HG02973 (cell line): ENCODE results near the gene COMTD1.

Experiments
- ATAC-seq: cut with Tn5 transposase; IDR thresholded peaks from one replicate; pipeline ENCODE4 v1.9.1; 2021; ENCODE audit warnings: moderate library complexity; ENCODE audit not compliant: unreplicated experiment

COMTD1 gene

DNA sequence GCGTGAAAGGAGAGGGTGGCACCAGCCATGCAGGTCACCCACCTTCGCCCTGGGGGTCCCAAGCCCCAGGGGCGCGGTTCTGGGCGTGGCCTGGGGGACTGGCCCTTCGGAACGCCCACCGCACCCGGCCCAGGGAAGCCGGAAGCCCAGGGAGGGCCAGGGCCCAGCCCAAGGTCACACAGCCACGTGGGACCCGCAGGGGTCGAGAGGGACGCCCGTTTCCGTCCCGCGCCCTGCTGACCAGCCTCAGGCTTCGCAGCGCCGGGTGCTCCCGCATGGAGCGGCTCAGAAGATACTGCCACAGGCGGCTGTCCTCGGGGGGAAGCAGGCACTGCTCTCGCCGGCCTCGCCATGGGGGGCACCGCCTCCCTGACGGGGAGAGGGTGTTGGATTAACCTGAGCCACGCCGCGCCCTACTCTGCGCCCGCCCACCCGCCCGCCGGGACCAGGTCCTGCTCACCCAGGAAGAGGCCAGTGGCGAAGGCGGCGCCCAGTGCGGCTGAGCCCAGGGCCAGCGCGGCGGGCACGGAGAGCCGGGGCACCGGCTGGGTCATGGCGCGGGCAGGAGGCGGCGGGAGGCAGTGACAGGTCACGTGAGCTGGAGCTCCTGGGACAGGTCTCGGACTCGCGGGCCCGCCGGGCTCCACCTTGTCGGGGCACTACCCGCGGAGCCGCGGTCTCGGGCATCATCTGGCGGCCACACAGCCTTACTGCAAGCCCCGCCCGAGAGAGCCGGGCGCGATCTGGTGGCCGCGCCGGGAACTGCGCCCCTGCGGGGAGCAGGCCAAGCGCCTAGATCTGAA, at the start of gene COMTD1:
Gene COMTD1 (minus strand): TSS at position 583 of the 803 bp plus-strand sequence. CDS start 29 bp downstream, at position 554.
- ATAC-seq = peak; percentile 63

DNA sequence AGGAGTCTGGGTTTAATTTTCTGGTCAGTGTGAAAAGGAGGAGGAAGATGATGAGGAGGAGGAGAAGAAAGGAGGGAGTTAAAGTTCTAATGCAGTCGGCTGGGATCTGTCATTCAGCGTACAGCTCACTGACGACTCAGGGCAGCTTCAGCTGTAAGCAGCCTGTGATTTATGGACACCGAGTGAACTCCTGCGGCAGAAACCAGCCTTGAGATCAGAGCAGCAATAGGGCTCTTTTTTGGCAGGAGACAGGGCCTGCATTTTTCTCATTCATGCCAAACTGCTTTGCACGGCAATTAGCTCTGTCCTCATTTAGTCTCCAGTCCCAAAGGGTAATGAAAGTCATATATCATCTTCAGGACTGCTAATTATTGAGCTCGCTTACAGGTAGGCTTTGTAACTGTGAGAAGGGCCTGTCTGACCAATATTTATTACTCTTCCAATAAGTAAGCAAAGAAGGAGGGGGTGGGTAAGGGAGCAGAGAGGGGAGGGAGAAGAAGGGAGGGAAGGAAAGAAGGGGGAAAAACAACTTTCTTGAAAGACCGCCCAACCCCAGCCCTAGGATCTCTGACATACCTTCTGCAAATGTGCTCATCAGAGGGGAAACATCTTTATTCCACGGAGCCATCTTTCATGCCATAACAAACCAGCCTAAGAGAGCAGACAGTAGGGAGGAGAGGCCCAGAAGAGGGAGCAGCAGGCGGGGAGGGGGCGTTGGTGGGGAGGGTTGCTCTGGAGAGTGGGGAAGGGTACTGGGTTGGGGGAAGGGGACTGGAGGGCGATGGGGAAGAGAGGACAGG, 48.1 kb upstream of the COMTD1 start:
- ATAC-seq = no peak

DNA sequence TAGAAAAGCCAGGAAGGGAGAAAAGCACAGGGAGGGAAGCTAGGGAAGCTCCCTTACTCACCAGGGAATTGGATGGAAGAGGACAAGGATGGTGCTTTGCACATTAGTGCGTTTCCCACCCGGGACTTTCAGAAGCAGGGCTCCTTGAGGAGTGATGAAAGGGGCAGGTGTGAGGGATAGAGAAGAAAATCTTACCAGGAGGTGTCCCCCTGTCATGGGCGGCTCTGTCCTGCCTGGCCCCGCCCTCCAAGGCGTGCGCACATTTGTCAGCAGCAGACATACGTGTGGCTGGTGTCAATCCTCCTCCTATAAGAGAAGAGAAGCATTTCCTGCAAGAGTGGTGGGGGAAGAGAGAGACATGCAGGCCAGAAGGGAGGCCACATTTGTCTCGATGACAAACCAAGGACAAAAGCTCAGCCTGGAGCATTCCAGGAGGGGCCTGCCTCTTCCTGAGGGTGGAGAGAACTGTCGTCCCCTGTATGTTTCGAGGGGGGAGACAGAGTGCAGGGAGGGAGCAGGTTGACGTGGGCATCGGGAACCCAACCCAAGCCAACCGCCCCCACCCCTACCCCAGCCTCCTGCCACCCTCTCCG, 47.4 kb upstream of the COMTD1 start:
- ATAC-seq = no peak

DNA sequence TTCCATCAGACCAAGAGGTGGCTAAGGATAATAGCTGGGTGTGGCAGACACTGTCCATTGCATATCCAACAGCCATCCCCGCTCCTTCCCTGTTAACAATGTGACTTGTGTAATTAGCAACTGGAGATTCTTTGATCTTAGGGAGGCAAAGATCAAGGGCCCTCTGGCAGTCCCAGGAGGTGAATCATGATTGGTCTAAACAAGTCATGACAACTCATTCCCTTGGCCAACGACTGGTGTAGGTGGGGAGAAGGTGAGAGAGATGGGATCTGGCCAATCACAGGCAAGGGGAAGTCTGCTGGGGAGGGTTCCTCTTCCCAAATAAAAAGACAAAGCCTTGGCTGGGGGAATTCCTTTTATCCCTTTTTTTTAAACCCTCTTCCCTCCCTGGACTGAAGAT, 46.2 kb upstream of the COMTD1 start:
- ATAC-seq = no peak

DNA sequence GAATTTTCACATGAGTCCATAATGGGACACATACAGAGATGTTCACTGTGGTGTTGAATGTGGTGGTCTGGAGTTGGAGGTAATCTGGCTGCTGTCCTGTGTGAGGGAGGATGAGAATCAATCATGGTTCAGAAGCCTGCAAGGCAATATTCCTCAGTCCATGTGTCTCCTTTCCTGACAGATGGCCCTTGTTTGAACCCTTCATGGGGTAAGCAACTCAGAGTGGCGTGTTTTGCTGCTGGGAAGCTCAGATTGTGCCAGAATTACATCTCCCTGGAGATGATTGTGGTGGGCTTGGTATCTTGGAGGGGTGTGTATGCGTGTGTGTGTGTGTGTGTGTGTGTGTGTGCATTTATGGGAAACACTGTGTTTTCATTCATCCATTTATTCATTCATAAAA, 44.5 kb upstream of the COMTD1 start:
- ATAC-seq = no peak

DNA sequence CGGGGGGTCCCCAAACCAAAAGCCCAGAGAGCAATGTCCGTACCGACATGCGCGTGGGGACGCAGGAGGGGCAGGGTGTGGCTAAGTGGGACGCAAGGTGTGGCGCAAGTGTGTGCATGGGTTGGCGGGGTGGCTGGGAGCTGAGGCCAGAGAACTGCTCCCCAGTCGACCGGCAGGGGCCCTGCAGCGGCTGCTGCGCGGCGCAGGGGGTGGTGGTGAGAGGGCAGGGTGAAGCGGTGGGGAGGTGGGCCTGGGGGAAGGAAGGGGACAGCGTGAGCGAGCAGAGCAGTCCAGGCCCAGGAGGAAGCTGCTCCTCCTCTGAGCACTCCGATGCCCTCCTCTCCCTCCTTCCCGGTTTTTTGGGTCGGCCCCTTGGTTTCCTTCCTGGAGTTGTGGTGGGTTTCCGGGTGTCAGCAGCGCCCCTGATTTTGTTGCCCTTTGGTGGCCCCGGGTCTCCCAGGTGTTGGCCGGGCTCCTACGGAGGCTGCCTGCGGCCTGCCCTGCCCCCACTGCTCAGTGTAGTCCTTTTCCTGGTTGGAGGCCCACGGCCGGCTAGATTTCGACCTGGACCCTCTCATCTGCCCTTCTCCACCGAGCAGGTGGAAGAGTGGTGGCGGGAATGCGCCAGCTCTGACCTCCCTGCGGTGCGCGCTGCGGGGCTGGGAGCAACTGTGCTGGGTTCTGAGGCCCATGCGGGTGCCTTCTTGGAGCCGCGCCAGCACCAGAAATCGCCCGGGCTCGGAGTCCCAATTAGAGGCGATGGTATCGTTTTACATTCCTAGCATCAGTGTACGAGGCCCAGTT, 40.5 kb upstream of the COMTD1 start:
- ATAC-seq = no peak

DNA sequence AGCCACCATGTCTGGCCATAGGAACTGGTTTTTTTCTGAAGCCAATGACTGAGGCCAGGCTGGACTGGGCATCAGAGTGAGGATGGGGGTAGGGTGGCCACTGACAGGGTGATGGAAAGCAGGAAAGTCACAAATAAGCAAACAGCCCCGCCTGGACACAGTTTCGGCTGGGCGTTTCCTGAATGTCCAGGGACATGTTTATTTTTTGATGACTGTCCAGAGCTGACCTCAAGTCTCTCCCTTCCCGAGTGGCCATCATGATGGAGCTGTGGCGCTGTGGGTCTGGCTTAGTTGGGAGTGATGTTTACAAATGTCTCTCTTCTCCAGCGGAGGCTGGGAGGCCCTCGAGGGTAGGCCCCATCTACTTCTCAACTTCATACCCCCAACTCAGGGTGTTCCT, 37.1 kb upstream of the COMTD1 start:
- ATAC-seq = no peak

DNA sequence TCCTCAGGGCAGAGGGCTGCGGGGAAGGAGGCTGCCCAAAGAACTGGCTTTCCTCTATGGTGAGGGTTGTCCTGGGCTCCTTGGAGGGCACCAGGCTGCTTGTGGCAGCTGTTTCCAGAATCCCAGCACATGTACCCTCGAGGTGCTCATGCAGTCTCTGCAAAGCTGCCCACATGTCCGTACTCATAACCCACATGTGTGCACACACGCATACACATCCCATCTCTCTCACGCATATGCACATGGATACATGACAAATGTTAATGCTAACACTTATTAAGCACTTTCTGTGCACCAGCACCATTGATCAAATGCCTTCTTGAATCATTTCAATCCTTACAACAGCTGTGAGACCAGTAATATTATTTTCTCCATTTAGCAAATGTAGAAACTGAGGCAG, 36.3 kb upstream of the COMTD1 start:
- ATAC-seq = no peak

DNA sequence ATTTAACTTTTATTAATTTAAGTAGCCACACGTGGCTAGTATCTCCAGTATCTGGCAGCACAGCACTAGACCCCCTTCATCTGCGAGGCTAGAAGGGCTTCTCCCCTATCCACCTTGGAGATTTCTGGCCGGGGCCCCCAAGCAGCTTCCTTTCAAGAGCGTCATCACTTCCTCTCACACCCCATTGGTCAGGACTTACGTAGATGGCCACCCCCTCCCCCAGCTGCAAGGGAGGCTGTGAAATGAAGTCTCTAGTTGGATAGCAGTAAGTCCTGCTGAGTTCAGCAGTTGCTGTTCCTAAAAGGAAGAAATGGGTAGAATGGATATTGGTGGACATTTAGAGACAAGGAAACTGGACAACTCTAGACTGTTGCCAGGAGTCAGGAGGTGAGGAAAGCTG, 33.8 kb upstream of the COMTD1 start:
- no peak for ATAC-seq

DNA sequence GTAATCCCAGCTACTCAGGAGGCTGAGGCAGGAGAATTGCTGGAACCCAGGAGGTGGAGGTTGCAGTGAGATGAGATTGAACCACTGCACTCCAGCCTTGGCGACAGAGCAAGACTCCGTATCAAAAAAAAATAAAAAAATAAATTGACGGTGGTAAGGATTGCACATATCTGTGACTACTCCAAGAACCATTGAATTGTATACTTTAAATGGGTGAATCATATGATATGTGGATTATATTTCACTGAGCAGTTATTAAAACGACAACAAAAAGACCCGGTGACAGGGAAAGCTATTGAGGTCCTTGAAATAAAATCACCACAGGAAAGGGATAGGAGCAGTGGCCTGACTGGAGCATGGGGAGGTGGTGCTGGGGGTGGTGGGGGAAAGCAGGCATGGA, 31.2 kb upstream of the COMTD1 start:
- no peak for ATAC-seq

DNA sequence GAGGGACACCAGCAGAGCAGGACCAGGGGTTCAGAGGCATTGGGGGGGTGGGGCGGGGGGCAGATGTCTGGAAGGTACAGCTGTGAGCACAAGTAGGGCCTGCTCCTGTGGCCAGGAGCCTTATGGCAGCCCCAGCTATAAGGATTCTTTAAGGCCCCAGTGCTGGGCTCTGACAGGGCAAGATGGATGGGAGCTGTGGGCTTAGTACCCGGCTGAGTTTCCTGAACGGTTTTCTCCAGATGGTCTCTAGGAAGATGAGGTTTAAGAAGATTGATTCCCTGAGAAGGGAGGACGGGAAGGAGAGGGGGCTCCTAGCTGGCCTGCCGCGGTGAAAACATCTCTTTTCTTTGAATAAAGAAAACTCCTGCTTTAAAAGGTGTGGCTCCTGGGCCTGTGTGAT, 30.1 kb upstream of the COMTD1 start:
- ATAC-seq = no peak

DNA sequence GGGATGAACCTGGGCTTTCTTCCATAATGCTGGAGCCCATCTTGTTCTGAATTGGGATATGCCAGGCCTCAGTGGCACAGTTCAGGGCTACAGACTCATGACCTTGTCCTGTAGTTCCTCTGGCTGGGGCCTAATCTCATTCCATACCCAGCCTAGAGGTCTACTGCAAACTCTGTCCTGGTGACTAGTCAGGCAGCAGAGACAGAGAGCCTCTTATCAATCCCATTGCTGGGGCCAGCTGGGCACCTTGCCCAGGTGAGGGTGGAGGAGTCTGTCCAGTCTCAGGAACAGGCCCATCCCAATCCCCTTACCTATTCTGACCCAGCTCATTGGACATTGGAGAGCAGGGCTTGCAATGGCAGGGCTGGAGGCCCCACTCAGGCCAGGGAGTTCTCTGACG, 28.0 kb upstream of the COMTD1 start:
- ATAC-seq = no peak

DNA sequence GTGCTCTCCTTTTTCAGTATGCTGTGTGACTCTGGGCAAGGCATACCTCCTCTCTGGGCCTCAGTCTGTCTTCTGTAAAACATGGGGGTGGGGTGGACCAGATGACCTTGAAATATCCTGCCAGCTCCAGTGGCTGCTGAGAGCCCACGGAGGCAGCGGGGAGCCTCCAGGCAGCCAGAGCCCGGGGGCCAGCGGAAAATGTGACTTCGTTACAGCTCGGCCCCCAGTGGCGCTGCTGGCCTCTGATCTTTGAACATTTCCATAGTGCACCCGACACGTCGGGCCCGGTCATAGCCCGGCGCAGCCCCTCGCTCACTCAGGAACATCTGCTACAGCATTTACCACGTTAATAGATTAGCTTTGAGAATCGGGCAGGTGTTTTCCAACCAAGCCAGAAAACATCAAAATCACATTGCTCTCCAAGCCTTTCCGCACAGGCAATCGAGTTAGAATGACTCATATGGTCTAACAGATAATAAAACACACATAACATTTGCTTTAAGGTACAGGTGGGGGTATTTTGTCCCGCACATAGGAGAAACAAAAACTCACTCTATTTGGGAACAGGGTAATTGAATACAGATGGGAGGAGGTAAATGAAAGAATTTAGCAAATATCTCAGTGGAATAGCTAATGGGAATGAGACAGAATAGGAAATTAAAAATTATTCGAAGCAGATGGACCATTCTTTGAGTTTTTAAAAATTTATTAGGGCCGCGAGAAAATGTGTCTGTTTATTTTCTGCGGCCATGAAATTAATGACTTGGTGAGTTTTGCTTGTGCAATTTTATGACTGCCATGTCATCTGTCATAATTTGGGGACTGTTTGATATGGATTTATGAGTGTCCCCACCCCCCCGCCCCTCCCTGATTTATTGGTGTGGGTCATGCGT, 26.3 kb upstream of the COMTD1 start:
- no peak for ATAC-seq

DNA sequence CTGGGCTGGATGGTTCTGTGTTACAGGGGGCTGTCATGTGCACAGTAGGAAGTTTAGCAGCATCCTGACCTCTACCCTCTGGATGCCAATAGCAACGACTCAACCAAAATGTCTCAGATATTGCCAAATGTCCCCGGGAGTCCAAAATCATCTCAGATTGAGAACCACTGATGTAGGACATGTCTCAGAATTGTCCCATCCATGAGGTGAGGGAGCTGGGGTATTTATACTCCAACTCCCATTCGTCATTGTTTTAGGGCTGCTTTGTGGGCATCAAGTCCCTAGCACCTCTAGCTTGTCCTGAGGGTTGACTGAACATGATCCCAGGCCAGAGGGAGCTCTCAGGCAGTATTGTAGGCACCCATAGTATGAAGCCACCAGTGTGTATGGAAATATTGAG, 25.2 kb upstream of the COMTD1 start:
- no peak for ATAC-seq

DNA sequence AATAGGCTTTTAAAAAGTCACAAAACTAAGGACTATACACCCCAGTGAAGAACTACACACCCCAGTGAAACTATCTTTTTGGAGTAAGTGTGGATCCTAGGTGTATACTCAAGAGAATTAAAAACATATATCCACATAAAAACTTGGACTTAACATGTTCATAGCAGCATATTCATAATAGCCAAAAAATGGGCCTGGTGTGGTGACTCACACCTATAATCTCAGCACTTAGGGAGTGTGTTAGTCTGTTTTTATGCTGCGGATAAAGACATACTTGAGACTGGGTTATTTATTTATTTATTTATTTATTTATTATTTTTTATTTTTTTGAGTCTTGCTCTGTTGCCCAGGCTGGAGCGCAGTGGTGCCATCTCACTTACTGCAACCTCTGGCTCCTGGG, 19.0 kb upstream of the COMTD1 start:
- no peak for ATAC-seq

DNA sequence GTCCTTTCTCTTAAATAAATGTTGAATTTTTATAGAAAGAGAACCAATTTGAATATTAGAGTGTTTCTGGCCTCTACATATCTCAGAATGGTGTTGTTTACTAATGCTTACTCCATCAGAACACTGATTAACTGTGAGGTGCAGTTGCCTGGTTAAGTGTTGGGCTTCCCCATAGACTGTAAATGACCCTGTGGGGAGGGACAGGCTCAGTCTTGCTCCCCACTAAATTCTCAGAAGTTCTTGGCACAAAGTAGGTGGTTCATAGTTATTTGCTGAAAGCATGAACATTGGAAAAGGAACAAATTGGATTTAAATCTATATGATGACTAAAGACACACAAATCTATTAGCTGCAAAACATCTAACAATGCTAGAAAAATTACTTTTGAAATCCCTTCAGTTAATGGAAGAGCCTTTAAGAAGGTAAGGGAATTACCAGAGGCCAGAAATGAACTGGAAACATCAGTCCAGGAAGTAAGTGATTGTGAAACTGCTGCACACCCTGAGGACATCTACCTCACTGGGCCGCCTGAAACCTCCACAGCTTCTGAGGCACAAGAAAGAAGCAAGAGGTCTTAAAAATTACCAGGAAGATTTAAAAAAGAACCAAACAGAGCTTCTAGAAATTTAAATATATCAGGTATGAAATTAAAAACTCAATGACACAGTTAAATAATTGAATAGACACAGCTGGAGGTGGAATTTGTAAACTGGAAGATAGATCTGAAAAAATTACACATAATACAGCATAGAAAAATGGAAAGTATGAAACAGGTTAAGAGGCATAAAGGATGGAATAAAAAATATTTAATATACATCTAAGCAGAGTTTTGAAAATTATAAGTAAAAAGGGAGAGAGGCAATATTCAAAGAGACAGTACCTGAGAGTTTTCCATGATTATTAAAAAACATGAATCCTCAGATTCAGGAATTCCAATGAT, 17.8 kb upstream of the COMTD1 start:
- ATAC-seq = no peak

DNA sequence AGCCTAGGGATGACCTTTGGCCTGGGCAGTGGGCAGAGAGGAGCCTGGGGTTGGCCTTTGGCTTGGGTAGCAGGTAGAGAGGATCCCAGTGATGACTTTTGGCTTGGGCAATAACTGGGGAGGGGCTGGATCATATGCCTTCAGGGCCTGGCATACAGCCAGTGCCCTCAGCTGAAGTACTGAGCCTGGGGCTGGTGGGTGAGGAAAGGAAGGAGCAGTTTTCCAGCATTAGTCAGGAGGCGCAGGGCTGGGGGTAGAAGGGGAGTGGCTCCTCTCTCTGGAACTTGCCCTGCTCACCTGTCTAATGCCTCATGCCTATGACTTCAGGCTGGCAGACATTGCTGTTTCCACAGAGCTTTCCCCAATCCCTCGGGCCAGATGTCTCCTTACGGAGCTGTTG, 15.2 kb upstream of the COMTD1 start:
- no peak for ATAC-seq

DNA sequence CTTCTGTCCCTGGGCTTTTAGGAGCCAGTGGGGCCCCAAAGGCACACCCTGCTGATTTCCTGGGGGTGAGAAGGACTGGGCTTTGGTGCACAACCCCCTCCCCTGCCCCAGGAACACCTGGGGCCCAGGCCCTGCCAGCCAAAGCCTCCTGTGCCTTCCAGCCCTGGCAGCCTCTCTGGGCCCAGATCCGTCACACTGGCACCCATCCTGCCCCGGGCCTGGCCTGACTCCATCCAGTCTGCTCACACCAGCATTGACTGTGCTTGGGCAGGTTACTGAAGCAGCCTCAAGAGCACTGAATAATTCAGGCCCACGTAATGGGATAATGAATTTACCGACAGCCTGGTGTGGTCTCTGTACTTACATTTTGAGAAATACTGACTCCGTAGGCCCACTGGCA, 12.0 kb upstream of the COMTD1 start:
- no peak for ATAC-seq

DNA sequence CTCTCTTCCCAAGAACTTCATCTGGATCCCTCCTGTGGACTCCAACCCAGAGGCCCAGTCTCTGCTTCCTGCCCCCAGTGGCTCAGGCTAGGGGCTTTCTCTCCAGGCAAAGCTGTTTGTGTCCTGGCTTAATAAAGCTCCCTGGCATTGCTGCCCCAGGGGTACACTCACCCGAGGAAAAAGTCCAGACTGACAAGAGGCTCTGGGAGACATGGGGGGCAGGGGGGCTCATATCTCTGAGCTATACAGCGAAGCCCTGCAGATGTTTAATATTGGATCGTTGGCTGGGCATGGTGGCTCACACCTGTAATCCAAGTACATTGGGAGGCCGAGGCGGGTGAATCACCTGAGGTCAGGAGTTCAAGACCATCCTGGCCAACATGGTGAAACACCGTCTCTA, 10.7 kb upstream of the COMTD1 start:
- no peak for ATAC-seq
